ENCODE measurements around the gene DISP3.

Gene DISP3

DNA sequence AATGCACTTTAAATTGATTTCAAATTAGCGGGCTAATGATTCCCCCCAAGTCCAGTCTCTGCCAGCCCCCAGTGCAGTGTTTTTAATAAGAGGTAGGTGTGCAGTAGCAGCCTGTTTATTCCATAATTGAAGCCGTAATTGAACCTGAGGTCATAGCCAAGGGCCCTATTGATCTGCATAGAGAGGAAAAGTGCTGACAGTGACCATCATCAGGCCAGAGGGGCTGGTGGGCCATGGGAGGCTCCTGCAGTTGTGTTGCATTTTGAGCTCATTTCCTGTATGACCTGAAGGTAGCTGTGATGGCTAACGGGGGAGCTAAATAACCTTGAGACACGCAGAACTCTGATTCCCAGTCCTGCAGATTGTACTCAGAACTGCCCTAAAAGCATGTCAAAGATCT is 67.5 kb downstream of the DISP3 start:
- H2BK12ac ChIP-seq (ENCODE audit: low read length): no peak overlapping the region
- no peak for DNase-seq (ENCODE audit: low spot score)
- no peak overlapping the region for H2BK15ac ChIP-seq (ENCODE audit: low read length)
- H4K8ac ChIP-seq (ENCODE audit: low read depth, low read length): no peak overlapping the region
- no peak overlapping the region for H3K4me2 ChIP-seq (ENCODE audit: insufficient read depth, low read length, poor library complexity, severe bottlenecking)
- no peaks in the 10 kb centered on the region for H3K4me1 ChIP-seq (ENCODE audit: control insufficient read depth in 2 of 2, insufficient read depth in 1 of 2, low read depth in 1 of 2, low read length in 2 of 2)
- H3K23ac ChIP-seq (ENCODE audit: low read depth, low read length, poor library complexity): no peak overlapping the region
- no peak overlapping the region for H2AFZ ChIP-seq (ENCODE audit: low read length)
- H3K9me3 ChIP-seq (replicated peaks in 1 of 2; ENCODE audit: control insufficient read depth in 2 of 2, insufficient read depth in 1 of 2, low read depth in 1 of 2, low read length in 2 of 2): no peaks in the 10 kb centered on the region
- no peak overlapping the region for H3K27ac ChIP-seq (replicated peaks; ENCODE audit: low read length)
- no peak overlapping the region for H3K18ac ChIP-seq (ENCODE audit: low read length)
- H3K9ac ChIP-seq (ENCODE audit: low read depth, low read length, poor library complexity): no peak overlapping the region
- no peak overlapping the region for H2BK5ac ChIP-seq (ENCODE audit: low read length)
- H3K4me3 ChIP-seq (ENCODE audit: low read length in 2 of 2): no peak overlapping the region
- no peak overlapping the region for H2AK5ac ChIP-seq (ENCODE audit: low read depth, low read length)
- H3K14ac ChIP-seq (ENCODE audit: low read length): no peak overlapping the region
- no CpG with 5 or more reads among the region's 4 CpGs for WGBS, 2 donors (ENCODE audit: extremely low coverage in 2 of 2, insufficient read length in 2 of 2, insufficient replicate concordance in 1 of 2)
- no peaks in the 10 kb centered on the region for H3K79me1 ChIP-seq (ENCODE audit: low read depth, low read length)
- H3K27me3 ChIP-seq (ENCODE audit: control insufficient read depth in 3 of 3, insufficient read depth in 3 of 3, low read depth in 1 of 3, low read length in 3 of 3): peaks cover 0 to 33% (median 3%) of the 10 kb centered on the region in 3 experiments
- no peak overlapping the region for H3K4ac ChIP-seq (ENCODE audit: low read length)
- H3K36me3 ChIP-seq (replicated peaks in 1 of 2; ENCODE audit: control insufficient read depth in 2 of 2, insufficient read depth in 2 of 2, low read length in 2 of 2): no peaks in the 10 kb centered on the region
- H4K91ac ChIP-seq (ENCODE audit: low read depth, low read length, poor library complexity): no peak overlapping the region
- no peak overlapping the region for H2BK120ac ChIP-seq (ENCODE audit: low read depth, low read length)

DNA sequence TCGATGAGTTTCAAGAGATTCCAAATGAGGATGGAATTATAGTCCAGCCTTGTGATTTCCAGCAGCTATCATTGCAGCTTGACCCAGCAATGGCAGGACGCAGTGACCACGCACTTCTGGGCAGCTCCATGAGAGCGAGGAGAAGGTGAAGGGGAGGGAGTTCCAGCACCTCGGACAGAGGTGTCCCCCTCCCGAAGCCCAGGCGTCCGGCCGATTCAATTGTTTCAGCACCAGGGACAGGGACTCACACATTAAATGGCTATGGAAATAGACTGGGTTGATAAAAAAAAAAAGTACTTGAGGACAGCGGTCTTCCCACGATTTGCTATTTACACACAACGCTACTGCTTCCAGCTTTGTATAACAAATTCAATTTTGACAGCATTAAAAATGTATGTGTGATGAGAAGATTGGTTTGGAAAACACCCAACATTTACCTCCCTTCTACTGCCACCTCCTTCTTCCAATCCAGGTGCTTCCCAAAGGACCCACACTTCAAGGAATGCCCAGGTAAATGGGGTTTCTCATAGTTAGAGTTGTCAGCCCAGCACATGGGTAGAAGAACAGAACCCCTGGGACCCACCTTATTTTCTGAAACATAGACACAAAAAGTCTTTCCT is 71.8 kb downstream of the DISP3 start:
- no peak overlapping the region for H3K27ac ChIP-seq (replicated peaks; ENCODE audit: low read length)
- no peak overlapping the region for H3K18ac ChIP-seq (ENCODE audit: low read length)
- no peak overlapping the region for H3K4ac ChIP-seq (ENCODE audit: low read length)
- H4K91ac ChIP-seq (ENCODE audit: low read depth, low read length, poor library complexity): no peak overlapping the region
- H2BK12ac ChIP-seq (ENCODE audit: low read length): no peak overlapping the region
- no peak overlapping the region for H3K4me2 ChIP-seq (ENCODE audit: insufficient read depth, low read length, poor library complexity, severe bottlenecking)
- no peak overlapping the region for H3K23ac ChIP-seq (ENCODE audit: low read depth, low read length, poor library complexity)
- no peaks in the 10 kb centered on the region for H3K79me1 ChIP-seq (ENCODE audit: low read depth, low read length)
- peak; percentile 95 for DNase-seq (ENCODE audit: low spot score)
- no peak overlapping the region for H3K4me3 ChIP-seq (ENCODE audit: low read length in 2 of 2)
- no peak overlapping the region for H3K9ac ChIP-seq (ENCODE audit: low read depth, low read length, poor library complexity)
- no peak overlapping the region for H4K8ac ChIP-seq (ENCODE audit: low read depth, low read length)
- peaks cover 0 to 24% (median 2%) of the 10 kb centered on the region in 3 experiments for H3K27me3 ChIP-seq (ENCODE audit: control insufficient read depth in 3 of 3, insufficient read depth in 3 of 3, low read depth in 1 of 3, low read length in 3 of 3)
- no peak overlapping the region for H2AK5ac ChIP-seq (ENCODE audit: low read depth, low read length)
- H2AFZ ChIP-seq (ENCODE audit: low read length): no peak overlapping the region
- peaks cover 0 to 3% of the 10 kb centered on the region in 2 donors for H3K9me3 ChIP-seq (replicated peaks in 1 of 2; ENCODE audit: control insufficient read depth in 2 of 2, insufficient read depth in 1 of 2, low read depth in 1 of 2, low read length in 2 of 2)
- no peaks in the 10 kb centered on the region for H3K4me1 ChIP-seq (ENCODE audit: control insufficient read depth in 2 of 2, insufficient read depth in 1 of 2, low read depth in 1 of 2, low read length in 2 of 2)
- no peak overlapping the region for H2BK5ac ChIP-seq (ENCODE audit: low read length)
- H3K36me3 ChIP-seq (replicated peaks in 1 of 2; ENCODE audit: control insufficient read depth in 2 of 2, insufficient read depth in 2 of 2, low read length in 2 of 2): no peaks in the 10 kb centered on the region
- H3K14ac ChIP-seq (ENCODE audit: low read length): no peak overlapping the region
- H2BK120ac ChIP-seq (ENCODE audit: low read depth, low read length): no peak overlapping the region
- H2BK15ac ChIP-seq (ENCODE audit: low read length): no peak overlapping the region
- WGBS, 2 donors (ENCODE audit: extremely low coverage in 2 of 2, insufficient read length in 2 of 2, insufficient replicate concordance in 1 of 2): no CpG with 5 or more reads among the region's 12 CpGs

GRCh38 chr1:11558276-11558675 is 79.3 kb downstream of the DISP3 start:
- Histone ChIP-seq H3K9ac (ENCODE audit: low read depth, low read length, poor library complexity) (no peak overlapping the region), H3K36me3 (replicated peaks in 1 of 2; ENCODE audit: control insufficient read depth in 2 of 2, insufficient read depth in 2 of 2, low read length in 2 of 2) (no peaks in the 10 kb centered on the region), H4K91ac (ENCODE audit: low read depth, low read length, poor library complexity) (no peak overlapping the region), H2BK120ac (ENCODE audit: low read depth, low read length) (no peak overlapping the region), H3K27ac (replicated peaks; ENCODE audit: low read length) (no peak overlapping the region), H2BK12ac (ENCODE audit: low read length) (no peak overlapping the region), H3K4me1 (ENCODE audit: control insufficient read depth in 2 of 2, insufficient read depth in 1 of 2, low read depth in 1 of 2, low read length in 2 of 2) (peaks cover 6 to 19% of the 10 kb centered on the region in 2 donors), H2BK15ac (ENCODE audit: low read length) (no peak overlapping the region), H3K79me1 (ENCODE audit: low read depth, low read length) (no peaks in the 10 kb centered on the region), H3K23ac (ENCODE audit: low read depth, low read length, poor library complexity) (no peak overlapping the region), H3K4ac (ENCODE audit: low read length) (no peak overlapping the region), H3K4me2 (ENCODE audit: insufficient read depth, low read length, poor library complexity, severe bottlenecking) (no peak overlapping the region), H3K27me3 (ENCODE audit: control insufficient read depth in 3 of 3, insufficient read depth in 3 of 3, low read depth in 1 of 3, low read length in 3 of 3) (peaks cover 0 to 64% (median 0%) of the 10 kb centered on the region in 3 experiments), H3K18ac (ENCODE audit: low read length) (peak overlapping the region; percentile 33), H3K4me3 (ENCODE audit: low read length in 2 of 2) (no peak overlapping the region), H2AK5ac (ENCODE audit: low read depth, low read length) (no peak overlapping the region), H4K8ac (ENCODE audit: low read depth, low read length) (no peak overlapping the region), H2BK5ac (ENCODE audit: low read length) (no peak overlapping the region), H2AFZ (ENCODE audit: low read length) (no peak overlapping the region), H3K14ac (ENCODE audit: low read length) (no peak overlapping the region), H3K9me3 (replicated peaks in 1 of 2; ENCODE audit: control insufficient read depth in 2 of 2, insufficient read depth in 1 of 2, low read depth in 1 of 2, low read length in 2 of 2) (peaks cover 0 to 3% of the 10 kb centered on the region in 2 donors)
- no CpG with 5 or more reads among the region's 8 CpGs for whole genome bisulfite sequencing, 2 donors (ENCODE audit: extremely low coverage in 2 of 2, insufficient read length in 2 of 2, insufficient replicate concordance in 1 of 2)
- no peak for DNase-seq (ENCODE audit: low spot score)

- no peaks in the 10 kb centered on the region for H3K79me1 ChIP-seq (ENCODE audit: low read depth, low read length)
- H3K4ac ChIP-seq (ENCODE audit: low read length): no peak overlapping the region
- no peak overlapping the region for H4K91ac ChIP-seq (ENCODE audit: low read depth, low read length, poor library complexity)
- H2BK120ac ChIP-seq (ENCODE audit: low read depth, low read length): no peak overlapping the region
- H2BK15ac ChIP-seq (ENCODE audit: low read length): no peak overlapping the region
- no peak overlapping the region for H2AK5ac ChIP-seq (ENCODE audit: low read depth, low read length)
- H3K4me2 ChIP-seq (ENCODE audit: insufficient read depth, low read length, poor library complexity, severe bottlenecking): no peak overlapping the region
- peaks cover 0 to 64% (median 0%) of the 10 kb centered on the region in 3 experiments for H3K27me3 ChIP-seq (ENCODE audit: control insufficient read depth in 3 of 3, insufficient read depth in 3 of 3, low read depth in 1 of 3, low read length in 3 of 3)
- H3K36me3 ChIP-seq (replicated peaks in 1 of 2; ENCODE audit: control insufficient read depth in 2 of 2, insufficient read depth in 2 of 2, low read length in 2 of 2): no peaks in the 10 kb centered on the region
- no peak overlapping the region for H2BK12ac ChIP-seq (ENCODE audit: low read length)
- whole genome bisulfite sequencing, 2 donors (ENCODE audit: extremely low coverage in 2 of 2, insufficient read length in 2 of 2, insufficient replicate concordance in 1 of 2): no CpG with 5 or more reads among the region's 7 CpGs
- H3K9me3 ChIP-seq (replicated peaks in 1 of 2; ENCODE audit: control insufficient read depth in 2 of 2, insufficient read depth in 1 of 2, low read depth in 1 of 2, low read length in 2 of 2): no peaks in the 10 kb centered on the region
- H3K18ac ChIP-seq (ENCODE audit: low read length): peak overlapping the region; percentile 1
- no peak overlapping the region for H4K8ac ChIP-seq (ENCODE audit: low read depth, low read length)
- peaks cover 13 to 21% of the 10 kb centered on the region in 2 donors for H3K4me1 ChIP-seq (ENCODE audit: control insufficient read depth in 2 of 2, insufficient read depth in 1 of 2, low read depth in 1 of 2, low read length in 2 of 2)
- no peak overlapping the region for H3K27ac ChIP-seq (replicated peaks; ENCODE audit: low read length)
- H2AFZ ChIP-seq (ENCODE audit: low read length): no peak overlapping the region
- H3K14ac ChIP-seq (ENCODE audit: low read length): no peak overlapping the region
- no peak overlapping the region for H3K23ac ChIP-seq (ENCODE audit: low read depth, low read length, poor library complexity)
- H2BK5ac ChIP-seq (ENCODE audit: low read length): no peak overlapping the region
- no peak overlapping the region for H3K4me3 ChIP-seq (ENCODE audit: low read length in 2 of 2)
- H3K9ac ChIP-seq (ENCODE audit: low read depth, low read length, poor library complexity): no peak overlapping the region
- no peak for DNase-seq (ENCODE audit: low spot score)
Measured at GRCh38 chr1:11558871-11559590, 80.1 kb downstream of the DISP3 start.
